ES-I3 (cell line): ENCODE results near the gene CHAD.
"Not testable (repeated sequence)": the region's sequence is repeated elsewhere in the genome, so short reads cannot be mapped to it uniquely, and the experiment has no call there.

Experiments used
- H3K36me3 ChIP-seq: 2 replicates; pipeline ENCODE4 v1.6.1; 2013; ENCODE audit warnings: mild to moderate bottlenecking, low read length, control low read depth, moderate library complexity; ENCODE audit not compliant: insufficient read depth
- H3K4me1 ChIP-seq: 2 replicates; pipeline ENCODE4 v1.6.1; 2013; ENCODE audit warnings: mild to moderate bottlenecking, control low read depth, low read length; ENCODE audit not compliant: insufficient read depth
- H3K9ac ChIP-seq: 2 replicates; pipeline ENCODE4 v1.6.1; 2013; ENCODE audit warnings: low read depth, mild to moderate bottlenecking, low read length, moderate library complexity
- H3K9me3 ChIP-seq: 2 replicates; pipeline ENCODE4 v1.6.1; 2013; ENCODE audit warnings: mild to moderate bottlenecking, low read length, moderate library complexity; ENCODE audit not compliant: control insufficient read depth, insufficient read depth

Gene CHAD

DNA sequence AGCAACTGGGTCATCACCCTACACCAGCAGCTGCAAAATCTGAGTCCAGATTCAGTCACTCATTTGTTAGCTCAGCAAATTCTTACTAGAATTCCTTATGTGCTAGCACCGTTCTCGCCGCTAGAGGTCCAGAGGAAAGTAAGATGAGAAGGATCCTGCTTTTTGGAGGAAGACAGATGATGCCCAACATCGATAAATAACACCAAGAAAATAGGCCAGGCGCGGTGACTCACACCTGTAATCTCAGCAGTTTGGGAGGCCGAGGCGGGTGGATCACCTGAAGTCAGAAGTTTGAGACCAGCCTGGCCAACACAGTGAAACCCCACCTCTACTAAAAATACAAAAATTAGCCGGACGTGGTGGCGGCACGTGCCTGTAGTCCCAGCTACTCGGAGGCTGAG, 4.1 kb upstream of the CHAD start:
- H3K4me1 ChIP-seq, H3K36me3 ChIP-seq, H3K9ac ChIP-seq, H3K9me3 ChIP-seq: not testable (repeated sequence)

DNA sequence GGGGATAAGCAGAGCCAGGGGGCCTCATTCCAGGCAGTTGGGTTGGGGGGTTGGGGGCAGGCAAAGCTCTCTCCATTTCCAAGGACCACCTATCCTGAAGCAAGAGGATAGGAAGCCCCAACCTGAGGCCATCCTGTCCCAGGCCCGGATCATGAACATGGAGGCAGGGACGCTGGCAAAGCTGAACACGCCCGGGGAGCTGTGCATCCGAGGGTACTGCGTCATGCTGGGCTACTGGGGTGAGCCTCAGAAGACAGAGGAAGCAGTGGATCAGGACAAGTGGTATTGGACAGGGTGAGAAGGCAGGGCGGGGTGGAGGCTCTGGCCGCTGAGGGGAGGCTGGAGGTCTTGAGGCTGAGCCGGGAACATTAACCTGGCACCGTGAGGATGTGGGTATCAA, 3.6 kb upstream of the CHAD start:
- Histone ChIP-seq H3K9ac (no peak overlapping the region), H3K4me1 (peaks cover 10% of the 10 kb centered on the region; the same call in 1 of the 2 replicates), H3K9me3 (no peaks in the 10 kb centered on the region), H3K36me3 (no peaks in the 10 kb centered on the region)

DNA sequence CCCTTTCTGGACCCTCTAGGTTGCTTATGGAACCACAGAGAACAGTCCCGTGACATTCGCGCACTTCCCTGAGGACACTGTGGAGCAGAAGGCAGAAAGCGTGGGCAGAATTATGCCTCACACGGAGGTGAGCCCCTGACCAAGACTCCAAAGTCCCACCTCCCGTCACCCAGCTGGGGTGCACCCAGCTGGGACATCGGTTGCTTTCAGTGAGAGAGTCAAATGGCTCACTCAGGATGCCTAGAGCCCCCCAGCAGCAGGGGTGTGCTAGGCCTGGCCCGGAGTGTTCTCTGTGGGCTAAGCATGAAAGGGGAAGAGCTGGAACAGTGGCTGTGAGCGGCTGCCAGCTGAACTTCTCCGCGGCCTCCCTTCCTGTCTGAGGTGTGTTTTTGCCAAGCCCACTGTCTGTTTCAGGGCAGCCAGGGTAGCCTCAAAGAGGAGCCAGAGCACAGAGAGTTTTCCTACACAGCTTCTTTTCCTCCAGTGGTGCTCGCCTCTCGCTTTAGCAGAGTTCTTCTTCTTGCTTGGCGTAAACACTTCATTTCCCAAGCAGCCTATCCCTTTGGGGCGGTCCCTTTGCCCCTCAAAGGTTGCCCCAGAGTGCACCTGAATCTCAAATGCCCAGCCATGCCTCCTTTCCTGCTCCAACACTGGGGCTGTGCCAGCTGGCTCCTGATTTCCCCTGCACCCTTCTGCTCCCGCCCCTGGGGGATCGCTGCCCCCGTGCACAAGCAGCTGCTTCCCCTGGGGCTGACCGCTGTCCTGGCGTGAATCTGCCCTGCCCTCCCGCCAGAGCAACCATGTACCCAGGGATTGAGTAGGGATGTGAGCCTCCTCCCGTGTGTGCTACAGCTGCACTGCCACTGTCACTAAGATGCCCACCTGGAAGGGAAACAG, 2.6 kb upstream of the CHAD start:
- Histone ChIP-seq H3K9me3 (no peaks in the 10 kb centered on the region), H3K36me3 (no peaks in the 10 kb centered on the region), H3K9ac (no peak overlapping the region), H3K4me1 (peaks cover 12% of the 10 kb centered on the region; the same call in 1 of the 2 replicates)

DNA sequence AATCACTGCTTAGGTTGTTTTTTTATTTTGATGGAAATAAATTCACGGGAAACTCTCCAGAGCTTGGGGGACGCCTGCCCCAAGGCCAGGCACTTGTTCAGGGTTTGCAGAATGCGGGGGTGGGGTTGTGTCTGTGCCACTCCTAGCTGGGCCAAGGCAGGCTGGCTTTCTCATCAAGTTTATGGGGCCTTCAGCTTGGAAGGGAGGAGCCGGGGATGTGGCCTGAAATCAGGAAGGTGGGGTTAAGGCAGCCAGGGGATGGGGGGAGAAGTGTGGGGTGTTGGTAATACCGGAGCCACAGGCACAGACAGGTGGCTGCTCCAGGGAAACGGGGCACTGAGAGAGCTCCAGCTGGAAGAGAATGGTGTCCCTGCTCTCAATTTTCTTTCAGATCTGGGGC, 1.7 kb upstream of the CHAD start:
- peaks cover 12% of the 10 kb centered on the region; the same call in 1 of the 2 replicates for H3K4me1 ChIP-seq
- no peaks in the 10 kb centered on the region for H3K36me3 ChIP-seq
- H3K9me3 ChIP-seq, result no peaks in the 10 kb centered on the region
- no peak overlapping the region for H3K9ac ChIP-seq

DNA sequence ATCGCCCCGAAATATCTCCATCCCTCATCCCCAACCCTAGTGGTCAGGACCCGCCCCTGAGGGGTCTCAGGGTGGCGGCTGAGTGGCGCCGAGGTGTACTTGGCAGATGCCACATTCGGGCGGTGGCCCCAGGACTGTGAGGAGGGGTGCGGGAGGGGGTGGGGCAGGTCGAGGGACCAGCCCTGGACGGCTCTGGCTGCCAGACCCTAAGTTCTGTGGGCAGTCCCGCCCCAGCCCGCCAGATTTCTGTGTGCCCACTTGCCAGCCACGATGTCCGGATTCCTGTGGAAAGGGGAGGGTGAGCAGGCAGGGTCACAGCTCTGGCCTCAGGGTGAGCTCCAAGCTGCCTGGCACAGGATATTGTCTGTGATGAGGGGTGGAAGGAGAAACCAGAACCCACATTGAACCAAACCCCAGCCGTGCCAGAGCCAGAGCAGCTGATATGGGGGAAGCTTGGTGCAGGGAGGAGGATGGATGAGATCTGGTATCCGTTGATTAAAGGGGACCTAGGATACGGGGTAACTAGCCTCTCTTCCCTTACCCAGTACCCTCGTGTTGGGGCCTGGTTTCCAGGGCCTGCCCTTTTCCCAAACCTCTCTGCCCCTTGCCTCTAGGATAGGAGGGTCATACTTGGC, 1.1 kb upstream of the CHAD start:
- Histone ChIP-seq H3K4me1 (peaks cover 12% of the 10 kb centered on the region; the same call in 1 of the 2 replicates), H3K36me3 (no peaks in the 10 kb centered on the region), H3K9ac (no peak overlapping the region), H3K9me3 (no peaks in the 10 kb centered on the region)

DNA sequence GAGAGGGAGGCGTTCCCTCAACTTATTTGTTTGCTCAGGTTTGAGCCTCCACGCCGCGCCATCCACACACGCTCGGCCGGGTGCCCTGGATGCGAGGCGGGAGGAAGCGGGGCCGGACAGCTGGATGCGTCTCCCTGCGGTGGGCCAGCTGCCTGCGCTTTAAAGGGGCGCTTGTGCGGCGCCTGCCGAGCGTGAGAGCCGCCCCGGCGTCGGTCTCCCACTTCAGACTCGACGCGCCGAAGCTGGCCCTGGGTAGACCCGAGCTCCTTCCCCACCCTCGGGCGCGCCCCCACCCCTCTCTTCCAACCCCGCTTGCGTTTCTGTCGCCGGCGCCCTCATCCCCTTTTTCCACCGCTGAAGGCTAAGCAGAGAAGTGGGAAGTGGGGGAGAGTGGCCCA, 527 bp upstream of the CHAD start:
- peak overlapping the region; percentile 38; the same call in 1 of the 2 replicates for H3K9ac ChIP-seq
- peaks cover 12% of the 10 kb centered on the region; the same call in 1 of the 2 replicates for H3K4me1 ChIP-seq
- H3K36me3 ChIP-seq, result no peaks in the 10 kb centered on the region
- H3K9me3 ChIP-seq, result no peaks in the 10 kb centered on the region

DNA sequence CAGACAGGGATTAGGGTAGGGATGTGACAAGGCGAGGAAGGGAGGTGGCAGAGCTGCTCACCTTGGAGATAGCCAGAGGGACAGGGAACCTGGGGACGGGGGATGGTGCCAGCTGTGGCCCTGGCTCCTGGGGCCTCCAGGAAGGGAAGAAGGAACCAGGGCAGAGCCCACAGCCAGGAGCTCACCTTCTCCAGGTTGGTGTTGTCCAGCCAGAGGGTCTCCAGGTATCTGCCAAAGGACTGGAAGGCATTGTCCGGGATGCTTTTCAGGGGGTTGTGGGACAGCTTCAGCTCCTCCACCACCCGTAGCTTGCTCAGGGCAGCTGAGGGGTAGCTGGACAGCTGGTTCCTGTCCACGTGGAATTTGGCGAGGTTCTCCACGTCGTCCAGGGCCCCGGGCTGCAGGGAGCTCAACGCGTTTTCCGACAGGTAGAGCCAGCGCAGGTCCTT, 801 bp downstream of the CHAD start:
- H3K9ac ChIP-seq, result no peak overlapping the region
- no peaks in the 10 kb centered on the region for H3K36me3 ChIP-seq
- no peaks in the 10 kb centered on the region for H3K9me3 ChIP-seq
- H3K4me1 ChIP-seq, result peaks cover 12% of the 10 kb centered on the region; the same call in 1 of the 2 replicates

DNA sequence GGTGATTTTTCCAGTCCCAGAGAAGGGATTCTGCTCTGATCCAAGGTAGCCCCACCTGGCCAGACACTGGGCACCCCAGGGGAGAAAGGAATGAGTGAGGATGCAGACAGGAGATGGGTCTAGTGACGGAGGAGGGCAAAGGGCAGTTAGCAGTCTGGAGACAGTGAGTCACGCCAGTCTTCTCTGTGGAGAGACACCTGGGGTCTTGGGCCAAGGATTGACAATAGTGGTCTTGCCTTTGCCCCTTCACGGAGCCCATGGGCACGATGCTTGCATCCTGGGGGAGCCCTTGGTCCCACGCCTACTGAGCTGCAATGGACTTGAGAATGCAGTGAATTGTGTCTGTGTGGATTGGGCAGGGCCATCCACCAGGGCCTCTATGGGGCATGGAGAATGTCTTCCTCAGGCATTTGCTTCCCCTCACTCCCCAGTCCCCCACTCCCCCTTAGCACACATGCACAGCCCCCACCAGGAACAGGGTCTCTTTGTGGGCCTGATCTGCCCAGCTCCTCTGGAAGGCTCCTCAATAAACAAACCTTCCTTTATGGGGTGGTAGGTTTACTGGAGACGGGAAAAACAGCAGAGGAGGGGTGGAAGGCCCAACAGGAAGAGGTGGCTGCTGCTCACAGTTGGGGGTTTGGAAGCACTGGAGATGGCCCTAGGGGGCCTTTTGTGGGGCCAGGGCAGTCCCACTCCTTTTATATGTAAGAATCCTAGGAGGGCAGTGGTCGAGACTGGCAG, 1.4 kb downstream of the CHAD start:
- Histone ChIP-seq H3K4me1 (peaks cover 12% of the 10 kb centered on the region; the same call in 1 of the 2 replicates), H3K9me3 (no peaks in the 10 kb centered on the region), H3K36me3 (no peaks in the 10 kb centered on the region), H3K9ac (no peak overlapping the region)

DNA sequence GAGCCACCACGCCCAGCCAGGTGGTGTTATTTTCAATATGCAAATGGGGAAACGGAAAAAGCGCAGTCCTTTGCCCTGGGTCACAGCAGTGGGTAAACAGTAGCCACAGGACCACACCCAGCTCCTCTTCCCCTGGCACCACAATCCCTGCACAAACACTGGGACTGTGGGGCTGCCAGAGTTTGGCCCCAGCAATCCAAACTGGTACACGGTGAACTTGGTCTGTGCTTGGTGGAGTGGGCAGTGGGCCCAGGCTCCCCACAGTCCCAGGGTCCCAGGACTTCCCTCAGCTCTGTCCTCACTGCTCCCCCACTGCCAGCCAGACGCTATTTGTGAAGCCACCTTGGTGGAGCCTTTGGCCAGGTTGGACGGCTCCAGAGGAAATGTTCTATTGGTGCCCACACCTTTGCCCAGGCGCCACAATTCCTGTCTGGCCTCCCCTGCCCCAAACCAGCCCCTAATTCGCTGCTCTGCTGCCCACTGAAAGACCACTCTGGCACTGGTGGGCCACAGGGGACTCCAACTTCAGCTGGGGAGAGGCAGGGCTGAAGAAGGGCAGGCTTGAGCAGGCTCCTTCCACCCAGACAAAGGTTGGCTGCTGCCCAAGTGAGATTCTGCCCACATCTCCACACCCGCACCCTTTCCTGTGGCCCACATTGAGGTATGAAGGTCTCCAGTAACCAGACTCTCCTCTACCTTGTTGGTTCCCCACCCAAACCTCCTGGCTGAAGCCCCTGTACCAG, 2.1 kb downstream of the CHAD start:
- Histone ChIP-seq H3K9me3 (no peaks in the 10 kb centered on the region), H3K36me3 (no peaks in the 10 kb centered on the region), H3K4me1 (peaks cover 12% of the 10 kb centered on the region; the same call in 1 of the 2 replicates), H3K9ac (no peak overlapping the region)

DNA sequence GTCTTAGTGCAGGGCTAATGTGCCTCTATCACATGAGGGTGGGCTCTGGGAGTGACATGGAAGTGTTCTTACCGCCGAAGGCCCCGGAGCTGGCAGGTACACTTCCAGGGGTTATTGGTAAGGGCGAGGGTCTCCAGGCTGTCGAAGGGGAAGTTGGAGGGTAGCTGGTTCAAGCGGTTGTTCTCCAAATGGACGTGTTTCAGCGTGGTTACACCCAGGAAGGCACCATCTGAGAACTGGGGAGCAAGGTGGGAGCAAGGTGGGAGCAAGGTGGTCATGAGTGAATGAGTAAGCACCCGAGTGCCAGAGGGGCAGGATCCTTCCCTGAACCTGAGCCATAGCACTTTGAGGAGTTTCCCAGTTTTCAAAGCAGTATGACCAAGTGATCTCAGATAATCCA, 3.0 kb downstream of the CHAD start:
- H3K36me3 ChIP-seq, result no peaks in the 10 kb centered on the region
- H3K9me3 ChIP-seq, result no peaks in the 10 kb centered on the region
- no peak overlapping the region for H3K9ac ChIP-seq
- peaks cover 12% of the 10 kb centered on the region; the same call in 1 of the 2 replicates for H3K4me1 ChIP-seq

DNA sequence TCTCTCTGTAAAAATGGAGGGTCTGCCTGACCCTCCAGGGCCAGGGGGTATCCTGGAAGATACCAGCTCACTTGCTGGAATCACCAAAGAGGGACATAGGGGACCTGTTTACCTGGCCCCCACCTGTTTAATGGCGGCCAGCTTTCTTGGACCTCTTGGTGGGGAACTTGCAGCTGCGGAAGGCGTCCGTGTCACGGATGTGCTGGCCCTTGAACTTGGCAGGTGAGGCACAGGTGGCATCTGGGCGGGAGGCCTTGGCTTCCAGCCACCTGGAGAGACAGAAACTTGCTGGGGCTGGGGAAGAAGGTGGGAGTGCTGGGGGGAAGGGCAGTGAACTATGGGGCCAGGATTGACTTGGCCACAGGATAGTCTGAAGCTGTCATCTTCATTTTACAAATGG, 3.5 kb downstream of the CHAD start:
- no peaks in the 10 kb centered on the region for H3K9me3 ChIP-seq
- H3K4me1 ChIP-seq, result peaks cover 12% of the 10 kb centered on the region; the same call in 1 of the 2 replicates
- no peaks in the 10 kb centered on the region for H3K36me3 ChIP-seq
- no peak overlapping the region for H3K9ac ChIP-seq

DNA sequence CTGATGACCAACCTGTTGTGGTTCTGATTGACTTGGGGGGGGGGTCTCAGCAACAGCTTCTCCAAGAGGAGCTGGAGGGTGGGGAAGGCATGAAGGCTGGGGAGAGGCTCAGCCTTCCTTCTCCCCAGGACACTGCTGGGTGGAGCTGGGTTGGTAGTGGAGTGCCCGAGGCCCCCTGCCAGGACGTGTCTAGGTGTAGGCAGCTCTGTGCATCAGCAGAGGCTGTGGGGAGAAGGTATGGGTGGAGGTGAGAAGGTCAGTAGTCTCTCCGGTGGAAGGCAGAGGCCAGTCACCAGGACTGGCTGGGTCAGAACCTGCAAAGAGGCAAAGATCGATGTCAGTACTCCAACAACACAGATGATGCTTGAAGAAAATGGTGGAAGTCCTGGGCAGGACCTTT, 3.9 kb downstream of the CHAD start:
- no peaks in the 10 kb centered on the region for H3K36me3 ChIP-seq
- H3K4me1 ChIP-seq, result peaks cover 12% of the 10 kb centered on the region; the same call in 1 of the 2 replicates
- no peak overlapping the region for H3K9ac ChIP-seq
- H3K9me3 ChIP-seq, result no peaks in the 10 kb centered on the region

DNA sequence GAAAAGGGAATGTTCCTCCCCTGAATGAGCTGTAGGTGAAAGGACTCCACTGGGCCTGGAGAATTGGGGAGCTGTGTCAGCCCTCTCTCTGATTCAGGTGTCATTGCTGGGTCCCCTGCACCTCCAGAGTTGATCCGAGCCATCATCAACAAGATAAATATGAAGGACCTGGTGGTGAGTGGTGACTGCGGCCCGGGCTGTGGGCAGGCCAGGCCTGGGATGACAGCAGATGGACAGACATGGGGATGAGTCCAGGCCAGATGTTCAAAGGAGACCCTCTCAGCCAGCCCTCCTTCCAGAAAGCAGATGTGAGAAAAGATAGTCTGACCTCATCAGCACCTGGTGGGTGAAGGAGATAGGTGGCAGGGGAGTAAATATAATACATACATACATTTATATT, 4.6 kb downstream of the CHAD start:
- Histone ChIP-seq H3K4me1 (peaks cover 12% of the 10 kb centered on the region; the same call in 1 of the 2 replicates), H3K9ac (no peak overlapping the region), H3K9me3 (no peaks in the 10 kb centered on the region), H3K36me3 (no peaks in the 10 kb centered on the region)

DNA sequence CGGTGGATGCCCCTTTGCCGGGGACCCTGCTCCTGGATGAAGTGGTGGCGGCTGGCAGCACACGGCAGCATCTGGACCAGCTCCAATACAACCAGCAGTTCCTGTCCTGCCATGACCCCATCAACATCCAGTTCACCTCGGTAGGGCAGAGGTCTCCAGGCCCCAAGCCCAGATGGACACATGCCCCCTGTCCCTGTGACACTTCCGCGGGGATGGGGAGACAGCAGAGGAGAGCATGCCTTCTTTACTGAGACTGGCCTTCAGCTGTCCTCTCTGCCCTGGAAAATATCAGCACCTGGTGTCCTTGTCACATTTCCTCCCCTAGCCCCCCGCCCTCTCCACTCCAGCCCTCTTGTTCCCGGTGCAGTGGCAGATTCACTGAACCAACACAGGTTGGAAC, 6.2 kb downstream of the CHAD start:
- Histone ChIP-seq H3K9me3 (no peaks in the 10 kb centered on the region), H3K9ac (no peak overlapping the region), H3K4me1 (peaks cover 12% of the 10 kb centered on the region; the same call in 1 of the 2 replicates), H3K36me3 (no peaks in the 10 kb centered on the region)
